HCT116 (cell line): ENCODE measurements around the gene LARP1. TPM values are rescaled to one million over a fixed set of nuclear protein-coding genes. Genes with fewer than 3 reads are reported as not detected.

Experiments used
- ATAC-seq: fragments of 200-7000 bp; cut with Tn5 transposase; 2 replicates; pipeline ENCODE4 v1.9.1; 2020; ENCODE audit warnings: mild to moderate bottlenecking, moderate library complexity
- BruUV-seq: library from RNA; stranded (reverse); fragments of 400-500 nt; replicated peaks from 2 replicates; lab custom pipeline; 2021; lab: Mats Ljungman, UMichigan
- CTCF ChIA-PET: fragments of 300-600 bp; sonication (Branson Sonifier 250); formaldehyde crosslinking; loops from one replicate; lab custom pipeline; 2021; ENCODE audit warnings: antibody characterized with exemption; lab: Charles Lee
- POLR2A ChIA-PET: fragments of 300-600, 350-600 bp; sonication (Branson Sonifier 250); formaldehyde crosslinking; loops from one replicate; lab custom pipeline; 2021; ENCODE audit warnings: antibody characterized with exemption; lab: Charles Lee
- RAD21 ChIA-PET, 2 experiments: fragments of 300-600 bp; sonication (Branson Sonifier 250); formaldehyde crosslinking; loops; one replicate each; lab custom pipeline; 2023; ENCODE audit warnings: low total read pairs in 2 of 2; ENCODE audit not compliant: uncharacterized antibody in 2 of 2, unreplicated experiment in 2 of 2, low non-redundant PET in 1 of 2; lab: Charles Lee
- DNase-seq: peaks from one replicate; pipeline ENCODE4 v3.0.0-alpha.2; 2010; ENCODE audit warnings: low read depth, low spot score
- H2AFZ ChIP-seq: fragments of 200-600 bp; shearing (Covaris generic), sonication (generic); 2 replicates; pipeline ENCODE4 v1.6.1; 2017; ENCODE audit warnings: low read depth, mixed run types, mixed read lengths, antibody characterized with exemption, low read length; ENCODE audit not compliant: poor library complexity, severe bottlenecking
- H3K27ac ChIP-seq: 2 replicates; pipeline ENCODE4 v1.5.1; 2012; ENCODE audit warnings: low read depth, low read length
- H3K27me3 ChIP-seq: fragments of 200-600 bp; sonication (generic); 2 replicates; pipeline ENCODE4 v1.6.1; 2016; ENCODE audit warnings: mixed run types, low read length, mixed read lengths; ENCODE audit not compliant: insufficient read depth
- H3K36me3 ChIP-seq, 2 experiments: fragments of 200-500 bp in 1 of 2; fragments of 200-600 bp in 1 of 2; sonication (Bioruptor generic) in 1 of 2; sonication (generic) in 1 of 2; 2 replicates each; pipeline versions ENCODE4 v1.5.1 to v1.6.1; 2014 to 2016; ENCODE audit warnings: low read length in 2 of 2, inconsistent platforms in 1 of 2, mixed read lengths in 1 of 2, mixed run types in 1 of 2; ENCODE audit not compliant: insufficient read depth in 2 of 2, control insufficient read depth in 1 of 2
- H3K4me1 ChIP-seq, 2 experiments: fragments of 200-600 bp in 1 of 2; sonication (generic) in 1 of 2; 2 replicates each; pipeline versions ENCODE4 v1.5.1 to v1.6.1; 2012 to 2017; ENCODE audit warnings: low read length in 2 of 2, inconsistent platforms in 1 of 2, mild to moderate bottlenecking in 1 of 2, mixed read lengths in 1 of 2, mixed run types in 1 of 2, moderate library complexity in 1 of 2; ENCODE audit not compliant: insufficient read depth in 2 of 2, control insufficient read depth in 1 of 2
- H3K4me2 ChIP-seq: fragments of 200-600 bp; sonication (generic); 2 replicates; pipeline ENCODE4 v1.6.1; 2017; ENCODE audit warnings: mixed run types, low read length, mixed read lengths
- H3K4me3 ChIP-seq, 2 experiments: fragments of 200-600 bp in 1 of 2; sonication (generic) in 1 of 2; replicated peaks in 1 of 2; 2 replicates each; pipeline ENCODE4 v1.5.1; 2011 to 2016; ENCODE audit warnings: low read length in 2 of 2, control low read depth in 1 of 2, low read depth in 1 of 2, mild to moderate bottlenecking in 1 of 2, mixed read lengths in 1 of 2, mixed run types in 1 of 2
- H3K79me2 ChIP-seq: fragments of 200-600 bp; sonication (generic); 2 replicates; pipeline ENCODE4 v1.6.1; 2017; ENCODE audit warnings: mild to moderate bottlenecking, mixed run types, low read length, moderate library complexity, mixed read lengths; ENCODE audit not compliant: insufficient read depth
- H3K9ac ChIP-seq: fragments of 200-600 bp; sonication (generic); 2 replicates; pipeline ENCODE4 v1.6.1; 2016; ENCODE audit warnings: low read length, mixed read lengths
- H3K9me2 ChIP-seq: fragments of 200-600 bp; sonication (generic), shearing (Covaris generic); 2 replicates; pipeline ENCODE4 v1.6.1; 2017; ENCODE audit warnings: mixed run types, mild to moderate bottlenecking, moderate library complexity; ENCODE audit not compliant: insufficient read depth
- H3K9me3 ChIP-seq, 2 experiments: fragments of 200-500 bp in 1 of 2; fragments of 200-600 bp in 1 of 2; sonication (Bioruptor generic) in 1 of 2; sonication (generic) in 1 of 2; 2 replicates each; pipeline ENCODE4 v1.6.1; 2014 to 2017; ENCODE audit warnings: low read length in 2 of 2, mixed read lengths in 2 of 2, inconsistent platforms in 1 of 2, low read depth in 1 of 2, mild to moderate bottlenecking in 1 of 2, mixed run types in 1 of 2, moderate library complexity in 1 of 2; ENCODE audit not compliant: control insufficient read depth in 1 of 2, insufficient read depth in 1 of 2
- H4K20me1 ChIP-seq: fragments of 200-600 bp; sonication (generic), shearing (Covaris generic); 2 replicates; pipeline ENCODE4 v1.6.1; 2017; ENCODE audit warnings: mixed run types, mild to moderate bottlenecking, moderate library complexity; ENCODE audit not compliant: insufficient read depth
- CBX3 ChIP-seq: IDR thresholded peaks from 2 replicates; pipeline ENCODE4 v1.6.1; 2012; ENCODE audit warnings: low read depth
- ELF1 ChIP-seq: IDR thresholded peaks from 2 replicates; pipeline ENCODE4 v1.6.1; 2012; ENCODE audit warnings: low read depth, borderline replicate concordance
- EZH2 ChIP-seq: fragments of 200-600 bp; sonication (generic); IDR thresholded peaks from 2 replicates; pipeline ENCODE4 v1.6.1; 2017; ENCODE audit warnings: antibody characterized with exemption, mixed run types
- FOSL1 ChIP-seq: IDR thresholded peaks from 2 replicates; pipeline ENCODE4 v1.6.1; 2012; ENCODE audit warnings: low read depth
- REST ChIP-seq: IDR thresholded peaks from 2 replicates; pipeline ENCODE4 v1.6.1; 2012; ENCODE audit warnings: low read depth
- SRF ChIP-seq: IDR thresholded peaks from 2 replicates; pipeline ENCODE4 v1.6.1; 2012; ENCODE audit warnings: low read depth
- ZNF274 ChIP-seq: fragments of 200-500 bp; sonication (Bioruptor generic); IDR thresholded peaks from 2 replicates; pipeline ENCODE4 v1.6.1; 2014; ENCODE audit warnings: mild to moderate bottlenecking, low read depth, low read length, inconsistent platforms
- intact Hi-C: fragments of 100-400 bp; cut with micrococcal nuclease; formaldehyde crosslinking; loops from 2 replicates; pipeline ENCODE4 v1.10.0; 2022
- total RNA-seq: library from RNA; stranded (reverse); gene quantifications from one replicate; pipeline ENCODE4 v1.2.1, GENCODE V29; 2021; ENCODE audit not compliant: unreplicated experiment

LARP1 gene
- total RNA-seq, 1 experiment from 2014 or later: 201 TPM

GRCh38 chr5:154780128-154780527, 25.0 kb downstream of the LARP1 start:
- ATAC-seq: no peak
- H3K27ac ChIP-seq: no peak overlapping the region
- no peak overlapping the region for H3K9ac ChIP-seq
- no peaks in the 10 kb centered on the region for H3K9me2 ChIP-seq
- ChIA-PET RAD21 (no interaction called here), CTCF (no interaction called here), POLR2A (no interaction called here)
- TF ChIP-seq CBX3: no peak
- no peak for TF ChIP-seq ZNF274
- no peak for TF ChIP-seq FOSL1
- no TSS peak for BruUV-seq
- DNase-seq: no peak
- peaks cover 11 to 52% of the 10 kb centered on the region in 2 experiments for H3K4me1 ChIP-seq
- 0 out of 4 replicates have a peak, but pooled peaks cover 0 to 3% of the 10 kb centered on the region in 2 experiments for H3K36me3 ChIP-seq
- peaks cover 100% of the 10 kb centered on the region for H3K79me2 ChIP-seq
- intact Hi-C loops: no loop called here
- no peak overlapping the region for H3K4me3 ChIP-seq
- H3K9me3 ChIP-seq: no peaks in the 10 kb centered on the region
- no peak overlapping the region for H3K4me2 ChIP-seq
- no peak overlapping the region for H2AFZ ChIP-seq
- no peaks in the 10 kb centered on the region for H3K27me3 ChIP-seq
- peaks cover 63% of the 10 kb centered on the region; the same call in 1 of the 2 replicates for H4K20me1 ChIP-seq

GRCh38 chr5:154782326-154782725, 27.1 kb downstream of the LARP1 start:
- no peak for DNase-seq
- intact Hi-C loops: no loop called here
- H3K9me2 ChIP-seq: no peaks in the 10 kb centered on the region
- no TSS peak for BruUV-seq
- CTCF ChIA-PET: no interaction called here
- H3K27ac ChIP-seq: no peak overlapping the region
- no peaks in the 10 kb centered on the region for H3K27me3 ChIP-seq
- TF ChIP-seq EZH2 (no peak), REST (no peak), ELF1 (no peak), SRF (no peak)
- TF ChIP-seq, all 23 proteins: peak for 0
- Histone ChIP-seq H3K9me3 (no peaks in the 10 kb centered on the region), H2AFZ (no peak overlapping the region), H3K4me1 (peaks cover 9 to 33% of the 10 kb centered on the region in 2 experiments; a peak in 3 of 4 replicates), H3K4me3 (no peak overlapping the region), H4K20me1 (peaks cover 56% of the 10 kb centered on the region; the same call in 1 of the 2 replicates), H3K9ac (no peak overlapping the region), H3K36me3 (0 out of 4 replicates have a peak, but pooled peaks cover 0 to 3% of the 10 kb centered on the region in 2 experiments), H3K79me2 (peaks cover 100% of the 10 kb centered on the region), H3K4me2 (no peak overlapping the region)
- ATAC-seq: no peak; the same call in 1 of the 2 replicates
- RAD21 ChIA-PET: no interaction called here
- POLR2A ChIA-PET: no interaction called here
